GM18517 (cell line): ENCODE measurements around the gene LFNG.

Source experiments
- ATAC-seq: cut with Tn5 transposase; IDR thresholded peaks from one replicate; pipeline ENCODE4 v1.9.1; 2021; ENCODE audit warnings: mild to moderate bottlenecking, moderate library complexity; ENCODE audit not compliant: unreplicated experiment

Gene LFNG

DNA sequence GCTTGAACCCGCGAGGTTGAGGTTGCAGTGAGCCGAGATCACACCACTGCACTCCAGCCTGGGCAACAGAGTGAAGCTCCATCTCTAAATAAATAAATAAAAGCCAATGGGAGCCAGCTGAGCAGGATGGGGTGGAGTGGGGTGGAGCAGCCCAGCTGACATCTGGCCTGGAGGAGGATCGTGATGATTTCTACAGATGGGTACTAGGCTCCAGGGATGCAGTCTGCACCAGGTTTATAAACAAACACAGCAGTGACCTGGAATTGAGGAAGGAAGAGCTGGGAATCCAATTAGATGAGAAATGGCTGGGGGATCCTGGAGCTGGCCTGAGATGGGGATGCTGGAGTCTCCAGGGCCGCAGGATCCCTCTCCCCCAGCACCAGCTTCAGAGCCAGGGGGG is 36.1 kb upstream of the LFNG start:
- no peak for ATAC-seq

- no peak for ATAC-seq
These were observed 34.7 kb upstream of the LFNG start for GRCh38 chr7:2484868-2485267.

DNA sequence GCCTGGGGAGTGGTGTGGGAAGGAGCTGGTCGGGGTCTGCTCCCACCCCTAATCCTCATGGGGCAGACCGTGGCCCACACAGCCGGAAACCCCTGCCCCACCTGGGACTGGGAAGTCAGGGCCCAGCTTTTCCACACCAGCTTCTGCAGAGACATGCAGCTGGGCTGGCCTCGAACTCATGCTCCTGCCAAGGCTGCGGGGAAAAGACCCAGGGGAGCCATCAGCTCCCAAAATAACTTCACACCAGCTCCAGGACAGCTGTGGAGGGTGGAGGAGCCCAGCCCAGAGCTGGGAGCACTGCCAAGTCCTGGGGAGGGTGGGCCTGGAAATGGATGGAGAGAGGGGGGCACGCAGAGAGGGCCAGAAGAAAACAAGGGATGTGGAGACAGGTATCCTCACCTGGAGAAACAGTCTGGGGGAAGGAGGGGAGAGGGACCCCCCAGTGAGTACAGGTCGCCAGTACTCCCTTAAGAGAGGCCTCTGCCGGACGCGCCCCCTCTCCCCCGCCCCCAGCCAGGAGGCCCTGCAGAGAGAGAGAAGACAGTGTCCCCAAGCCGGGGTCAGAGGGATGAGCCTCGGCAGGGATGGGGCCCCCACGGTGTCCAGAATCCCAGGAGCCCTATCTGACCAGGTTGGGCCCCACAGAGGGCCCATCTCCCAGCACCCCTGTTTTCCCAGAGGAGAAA is 31.8 kb upstream of the LFNG start:
- no peak for ATAC-seq

- ATAC-seq, result no peak
These were observed 31.3 kb upstream of the LFNG start for GRCh38 chr7:2488272-2488645.

GRCh38 chr7:2488681-2489080 is 30.9 kb upstream of the LFNG start:
- no peak for ATAC-seq

GRCh38 chr7:2490181-2490651 is 29.4 kb upstream of the LFNG start:
- ATAC-seq, result no peak

- no peak for ATAC-seq
These were observed 27.5 kb upstream of the LFNG start for GRCh38 chr7:2492038-2492437.

GRCh38 chr7:2493205-2494164 is 26.1 kb upstream of the LFNG start:
- ATAC-seq, result no peak

DNA sequence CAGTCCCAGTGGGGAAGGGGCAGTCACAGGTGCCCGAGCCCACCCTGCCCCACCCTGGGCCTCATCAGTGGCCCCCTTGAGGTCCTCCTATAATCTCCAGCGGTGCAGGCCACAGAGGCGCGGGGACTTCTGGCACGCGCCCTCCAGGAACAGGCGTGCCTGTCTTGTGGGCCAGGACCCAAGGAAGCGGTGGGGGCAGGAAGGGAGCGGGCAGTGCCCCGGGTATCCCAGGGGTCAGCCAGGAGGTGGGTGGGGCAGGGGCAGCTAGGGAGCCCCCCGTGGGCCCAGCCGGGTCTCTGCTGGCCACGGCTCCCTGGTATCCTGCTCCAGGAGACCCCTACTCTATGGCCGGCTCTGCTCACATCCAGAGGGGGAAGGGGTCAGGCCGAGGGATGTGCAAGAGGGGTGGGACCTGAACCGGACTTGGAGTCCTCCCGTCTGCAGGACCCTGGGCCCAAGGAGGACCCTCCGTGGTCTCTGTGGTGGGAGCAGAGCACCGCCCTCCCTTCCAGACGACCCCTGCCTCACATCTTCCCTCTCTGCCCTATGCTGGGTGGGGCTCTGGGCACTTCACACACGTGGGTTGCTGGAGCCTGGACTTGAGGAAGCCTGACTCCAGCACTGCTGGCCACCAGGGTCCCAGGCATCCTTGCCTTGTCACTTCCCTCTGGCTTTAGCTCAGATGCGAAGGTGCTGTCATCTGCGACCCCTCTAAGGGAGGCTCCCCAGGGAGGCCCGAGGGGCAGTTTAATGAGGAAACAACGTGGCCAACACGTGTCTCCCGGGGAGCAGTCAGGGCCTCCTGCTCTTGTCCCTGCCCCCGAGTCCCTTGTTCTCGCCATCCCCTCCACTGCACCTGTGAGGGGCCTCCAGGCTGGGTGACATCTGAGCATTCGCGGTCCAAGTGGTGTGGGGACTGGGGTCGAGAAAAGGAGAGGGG is 25.1 kb upstream of the LFNG start:
- ATAC-seq, result no peak

DNA sequence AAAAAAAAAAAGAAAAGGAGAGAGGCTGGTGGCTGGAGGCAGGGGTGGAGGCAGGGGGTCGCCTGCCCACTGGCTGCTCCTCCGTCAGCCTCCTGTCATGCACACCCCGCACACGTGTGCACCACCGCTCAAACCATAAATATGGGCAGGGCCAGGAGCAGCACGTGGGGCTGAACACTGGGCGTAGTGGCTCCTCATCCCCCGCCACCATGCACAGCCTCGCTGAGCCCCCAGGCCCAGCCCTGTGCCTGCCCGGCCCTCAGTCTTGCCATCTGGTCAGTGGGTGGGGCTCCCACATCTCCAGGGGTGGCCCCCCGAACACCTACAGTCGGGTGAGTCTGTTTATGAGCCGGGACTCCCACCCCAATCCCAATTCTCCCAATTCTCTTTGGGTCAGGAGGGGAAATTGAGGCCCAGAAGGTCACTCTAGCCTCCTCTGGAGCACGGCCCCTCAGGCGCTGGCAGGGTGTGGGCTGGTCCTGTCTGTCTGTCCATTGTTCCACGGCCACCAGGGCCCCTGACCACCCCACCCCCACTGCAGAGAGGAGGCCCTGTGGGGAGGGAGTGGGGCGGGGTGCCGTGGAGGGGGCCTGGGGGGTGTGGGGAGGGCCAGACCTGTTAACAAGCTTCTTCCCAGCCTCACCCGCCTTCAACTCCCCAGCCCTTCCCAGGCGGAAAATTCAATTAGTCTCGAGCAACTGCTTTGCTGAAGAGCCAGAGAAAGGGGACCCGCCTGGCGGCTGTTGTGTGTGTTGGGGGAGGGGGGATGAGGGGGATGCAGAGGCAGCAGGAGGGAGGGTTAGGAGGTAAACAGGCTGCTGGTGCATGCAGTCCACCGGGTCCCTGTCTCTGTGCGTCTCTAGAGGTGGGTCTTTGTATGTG is 23.9 kb upstream of the LFNG start:
- no peak for ATAC-seq

- ATAC-seq, result no peak
These were observed 23.2 kb upstream of the LFNG start for GRCh38 chr7:2496375-2496774.

DNA sequence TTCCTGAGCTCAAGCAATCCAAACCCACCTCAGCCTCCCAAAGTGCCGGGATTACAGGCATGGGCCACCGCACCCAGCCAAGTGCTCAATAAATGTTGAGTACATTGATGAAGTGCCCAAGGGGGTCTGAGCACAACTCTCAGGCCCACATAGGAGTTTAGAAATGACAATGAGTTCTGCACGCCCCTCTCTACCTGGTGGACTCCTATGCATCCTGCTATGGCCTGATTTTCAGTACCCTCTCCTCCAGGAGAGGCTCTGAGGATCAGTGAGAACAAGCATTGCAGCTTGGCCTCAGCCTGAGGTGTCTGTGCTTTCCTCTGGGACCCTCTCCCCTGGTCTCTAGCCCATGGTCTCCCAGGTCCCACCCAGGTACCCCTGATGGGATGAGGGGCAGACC is 22.5 kb upstream of the LFNG start:
- ATAC-seq, result no peak

DNA sequence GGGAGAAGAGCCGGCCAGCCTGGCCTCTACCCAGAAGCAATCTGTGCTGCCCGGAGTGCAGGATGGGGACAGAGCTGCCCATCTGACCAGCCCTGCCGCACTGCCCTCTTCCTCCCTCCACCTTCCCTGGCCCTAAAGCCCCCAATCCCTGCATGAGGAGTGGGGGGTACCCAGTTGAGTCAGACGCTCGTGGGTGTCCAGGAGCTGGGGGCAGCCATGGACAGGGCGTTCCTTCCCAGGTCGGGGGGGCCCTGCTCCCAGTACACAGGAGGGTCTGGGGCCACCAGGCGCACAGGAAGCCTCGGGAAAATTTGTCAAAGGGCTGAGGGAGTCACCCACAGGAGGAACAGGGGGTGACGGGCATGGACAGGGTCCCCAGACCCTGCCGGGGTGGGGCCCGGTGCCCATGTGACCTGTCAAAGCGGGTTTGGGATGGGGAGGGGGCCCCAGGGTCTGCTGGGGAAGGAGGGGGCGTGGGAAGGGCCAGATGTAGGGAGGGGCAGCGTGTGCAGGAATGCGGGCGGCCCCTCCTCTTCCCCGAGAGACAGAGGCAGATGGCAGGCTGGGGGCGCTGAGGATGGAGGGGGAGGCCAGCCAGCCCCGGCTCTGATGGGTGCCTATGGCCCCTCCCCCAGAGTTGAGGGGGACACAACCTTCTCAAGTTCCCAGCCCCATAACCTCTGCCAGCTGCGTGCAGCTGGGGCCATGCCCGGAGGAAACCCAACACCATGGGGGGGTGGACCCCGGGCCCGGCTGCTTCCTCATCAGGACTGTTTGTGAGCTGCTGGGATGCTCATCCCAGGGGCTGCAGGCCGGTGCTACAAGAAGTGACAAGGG is 21.9 kb upstream of the LFNG start:
- no peak for ATAC-seq

GRCh38 chr7:2498708-2499107 is 20.9 kb upstream of the LFNG start:
- no peak for ATAC-seq

DNA sequence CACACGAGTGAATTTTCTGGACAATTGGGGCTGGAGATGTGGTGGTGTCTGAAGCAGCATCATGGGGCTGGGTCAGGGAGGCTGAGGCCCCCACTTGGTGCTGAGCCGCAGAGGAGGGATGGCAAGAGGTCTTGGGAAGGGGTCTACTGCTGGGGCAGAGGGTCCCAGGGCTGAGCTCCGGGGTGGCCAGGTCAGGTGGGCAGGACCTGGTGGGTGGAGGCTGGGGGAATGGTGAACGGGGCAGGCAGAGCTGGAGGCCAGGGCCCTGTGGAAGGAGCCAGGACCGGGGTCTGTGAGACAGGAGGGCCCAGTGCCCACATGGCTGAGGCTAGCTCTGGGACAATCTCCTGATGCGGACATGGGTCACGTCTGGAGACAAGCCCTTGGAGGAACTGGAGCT is 20.4 kb upstream of the LFNG start:
- ATAC-seq, result no peak

DNA sequence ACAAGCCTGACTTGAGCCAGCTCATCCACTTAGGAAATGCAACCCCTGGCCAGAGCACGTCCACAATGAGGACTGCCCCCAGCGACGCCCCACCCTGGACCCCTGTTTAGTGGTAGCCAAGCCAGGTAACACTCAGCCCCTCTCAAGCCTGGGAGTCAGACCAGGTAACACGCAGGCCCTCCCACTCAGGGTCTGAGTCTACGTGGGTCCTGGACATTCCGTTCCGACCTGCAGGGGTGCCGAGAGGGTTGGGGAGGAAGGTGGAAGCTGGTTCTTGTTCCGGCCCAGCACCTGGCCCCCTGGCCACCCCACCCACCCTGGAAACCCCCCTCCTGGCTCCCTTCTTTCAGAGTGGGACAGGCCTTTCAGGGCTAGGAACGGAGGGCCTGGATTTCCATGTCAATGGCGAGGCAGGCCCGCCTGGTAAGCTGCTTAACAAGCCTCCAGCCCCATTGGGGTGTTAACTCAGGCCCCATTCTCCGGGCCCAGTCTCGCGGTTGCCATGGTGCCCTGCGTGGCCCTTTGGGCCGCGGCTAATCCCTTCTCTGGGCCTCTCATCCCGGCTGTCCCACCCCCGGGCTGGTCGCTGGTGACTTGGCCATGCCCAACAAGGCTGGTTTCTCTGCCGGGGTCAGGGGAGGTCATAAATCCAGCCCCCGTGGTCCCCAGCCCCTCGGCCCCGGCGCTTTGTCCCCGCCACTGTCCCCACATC is 19.7 kb upstream of the LFNG start:
- no peak for ATAC-seq

DNA sequence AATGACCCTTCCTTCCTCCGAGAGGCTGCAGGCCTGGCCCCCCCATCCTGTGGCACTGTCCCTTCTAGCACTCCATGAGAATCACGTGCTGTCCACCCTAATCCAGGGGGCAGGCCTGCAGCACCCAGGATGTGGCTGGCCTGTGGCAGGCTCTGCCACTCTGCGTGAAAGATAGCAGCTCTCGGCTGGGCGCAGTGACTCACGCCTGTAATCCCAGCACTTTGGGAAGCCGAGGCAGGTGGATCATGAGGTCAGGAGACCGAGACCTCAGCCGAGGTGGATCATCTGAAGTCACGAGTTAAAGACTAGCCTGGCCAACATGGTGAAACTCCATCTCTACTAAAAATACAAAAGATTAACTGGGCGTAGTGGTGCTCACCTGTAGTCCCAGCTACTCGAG is 18.9 kb upstream of the LFNG start:
- no peak for ATAC-seq

DNA sequence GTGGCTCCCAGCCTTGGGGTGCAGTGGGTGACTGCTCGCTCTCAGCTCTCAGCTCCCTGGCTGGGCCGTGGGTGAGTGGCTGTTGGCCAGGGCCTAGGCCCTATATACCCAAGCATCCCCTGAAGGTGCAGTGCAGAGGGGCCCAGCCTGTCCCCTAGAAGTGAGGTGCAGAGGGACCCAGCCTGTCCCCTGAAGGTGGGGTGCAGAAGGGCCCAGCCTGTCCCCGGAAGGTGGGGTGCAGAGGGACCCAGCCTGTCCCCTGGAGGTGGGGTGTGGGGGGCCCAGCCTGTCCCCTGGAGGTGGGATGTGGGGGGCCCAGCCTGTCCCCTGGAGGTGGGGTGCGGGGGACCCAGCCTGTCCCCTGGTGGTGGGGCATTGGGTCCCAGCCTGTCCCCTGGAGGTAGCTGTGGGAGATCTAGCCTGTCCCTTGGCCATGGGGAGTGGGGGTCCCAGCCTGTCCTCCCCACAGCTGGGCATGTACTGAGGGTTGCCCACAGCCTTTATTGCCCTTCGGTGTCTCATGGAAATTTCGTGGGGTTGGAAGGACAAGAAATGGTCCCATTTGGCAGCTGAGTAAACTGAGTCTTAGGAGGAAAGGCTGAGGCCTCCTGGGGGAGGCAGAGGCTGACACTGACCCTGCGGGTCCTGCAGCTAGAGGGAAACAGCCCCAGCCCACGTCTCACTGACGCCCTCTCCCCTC is 17.5 kb upstream of the LFNG start:
- no peak for ATAC-seq
